NOMO-1 (cell line): ENCODE results near the gene ARHGAP22.
"Not testable (repeated sequence)": the region's sequence is repeated elsewhere in the genome, so short reads cannot be mapped to it uniquely, and the experiment has no call there.

Experiments used
- DNase-seq, 2 experiments: peaks; one replicate each; lab custom pipeline; 2025; ENCODE audit not compliant: unreplicated experiment in 2 of 2; lab: John Stamatoyannopoulos, UW

Gene ARHGAP22

GRCh38 chr10:48444861-48445841 lies 159.7 kb downstream of the ARHGAP22 start:
- no peak for DNase-seq

GRCh38 chr10:48444266-48444665 lies 160.6 kb downstream of the ARHGAP22 start:
- peak; percentile 9 to 31 for DNase-seq

GRCh38 chr10:48442809-48443177 lies 162.1 kb downstream of the ARHGAP22 start:
- no peak for DNase-seq

GRCh38 chr10:48442090-48442808 lies 162.6 kb downstream of the ARHGAP22 start:
- DNase-seq: no peak

GRCh38 chr10:48440771-48441170 lies 164.1 kb downstream of the ARHGAP22 start:
- no peak for DNase-seq

GRCh38 chr10:48439581-48440041 lies 165.3 kb downstream of the ARHGAP22 start:
- DNase-seq: peak; percentile 25 to 50

GRCh38 chr10:48439031-48439430 lies 165.8 kb downstream of the ARHGAP22 start:
- DNase-seq: no peak

- DNase-seq: no peak
Observed at GRCh38 chr10:48437546-48437945, 167.3 kb downstream of the ARHGAP22 start.

GRCh38 chr10:48431871-48432270 lies 173.0 kb downstream of the ARHGAP22 start:
- DNase-seq: no peak

- DNase-seq: no peak
Observed at GRCh38 chr10:48430402-48430993, 174.4 kb downstream of the ARHGAP22 start.

GRCh38 chr10:48429309-48429708 lies 175.6 kb downstream of the ARHGAP22 start:
- DNase-seq: no peak

GRCh38 chr10:48428896-48429295 lies 176.0 kb downstream of the ARHGAP22 start:
- DNase-seq: no peak

- no peak for DNase-seq
Observed at GRCh38 chr10:48423884-48424283, 181.0 kb downstream of the ARHGAP22 start.

GRCh38 chr10:48421862-48422261 lies 183.0 kb downstream of the ARHGAP22 start:
- not testable (repeated sequence) for DNase-seq

GRCh38 chr10:48419714-48420113 lies 185.2 kb downstream of the ARHGAP22 start:
- no peak for DNase-seq

GRCh38 chr10:48418189-48418788 lies 186.6 kb downstream of the ARHGAP22 start:
- no peak for DNase-seq

- no peak for DNase-seq
Observed at GRCh38 chr10:48417374-48417773, 187.5 kb downstream of the ARHGAP22 start.

- DNase-seq: no peak
Observed at GRCh38 chr10:48416584-48417232, 188.2 kb downstream of the ARHGAP22 start.

GRCh38 chr10:48414778-48415177 lies 190.1 kb downstream of the ARHGAP22 start:
- no peak for DNase-seq

GRCh38 chr10:48414160-48414559 lies 190.7 kb downstream of the ARHGAP22 start:
- no peak for DNase-seq
